Heart right ventricle (tissue), 16 donors: ENCODE measurements around the gene ZNF44. TPM values are rescaled to one million over a fixed set of nuclear protein-coding genes. Genes with fewer than 3 reads are reported as not detected.

Experiments
- ATAC-seq, 8 donors: fragments of 200-7000 bp; cut with Tn5 transposase; one replicate each; pipeline ENCODE4 v1.9.1; 2020; ENCODE audit warnings: mild to moderate bottlenecking in 8 of 8, moderate library complexity in 8 of 8, moderate number of reproducible peaks in 1 of 8
- DNase-seq, 2 donors: peaks; one replicate each; pipeline ENCODE4 v3.0.0-alpha.2; 2020
- H3K27ac ChIP-seq, 10 donors: fragments of 200-600 bp; sonication (generic) in 2 of 10; one replicate each; pipeline versions ENCODE4 v1.5.0 to v1.8.0; 2020 to 2022; ENCODE audit warnings: mild to moderate bottlenecking in 3 of 10
- H3K27me3 ChIP-seq, 7 donors: fragments of 200-600 bp; one replicate each; pipeline ENCODE4 v1.8.0; 2021 to 2022; ENCODE audit warnings: mild to moderate bottlenecking in 2 of 7
- H3K36me3 ChIP-seq, 9 donors: fragments of 200-600 bp; sonication (generic) in 1 of 9; one replicate each; pipeline versions ENCODE4 v1.5.0 to v1.8.0; 2020 to 2022; ENCODE audit warnings: mild to moderate bottlenecking in 2 of 9
- H3K4me1 ChIP-seq, 9 donors: fragments of 200-600 bp; sonication (generic) in 1 of 9; one replicate each; pipeline versions ENCODE4 v1.5.0 to v1.8.0; 2020 to 2022; ENCODE audit warnings: mild to moderate bottlenecking in 4 of 9
- H3K4me3 ChIP-seq, 10 donors: fragments of 200-600 bp; sonication (generic) in 2 of 10; one replicate each; pipeline versions ENCODE4 v1.5.0 to v1.8.0; 2020 to 2022; ENCODE audit warnings: mild to moderate bottlenecking in 7 of 10, moderate library complexity in 2 of 10
- H3K9me3 ChIP-seq, 11 donors: fragments of 200-600 bp in 10 of 11; sonication (generic) in 2 of 11; one replicate each; pipeline versions ENCODE4 v1.5.0 to v1.8.0; 2013 to 2022; ENCODE audit warnings: mild to moderate bottlenecking in 2 of 11, control low read depth in 1 of 11, moderate library complexity in 1 of 11
- WGBS, 2 donors: extraction: QIAGEN DNeasy Blood & Tissue Kit; methylation state at CpG; one replicate each; pipeline ENCODE4 v1.1.7; 2013; ENCODE audit warnings: inconsistent platforms in 1 of 2; 5-methylcytosine and 5-hydroxymethylcytosine counted together
- intact Hi-C, 10 donors: fragments of 100-400 bp; cut with DNase I; formaldehyde crosslinking; loops; one replicate each; pipeline versions ENCODE4 v1.11.1 to v1.14.2; 2022
- polyA plus RNA-seq, 2 donors: library from polyadenylated mRNA; stranded (reverse); fragments of 200-250 nt; gene quantifications; one replicate each; pipeline ENCODE4 v1.2.3, GENCODE V29; 2013
- total RNA-seq, 10 donors: library from RNA; stranded (reverse); fragmentation: NEBNext Ultra II Directional in 3 of 10; extraction: Animal tissue kit (Norgen Biotek cat#: 25700) in 3 of 10; gene quantifications; one replicate each; pipeline versions ENCODE4 v1.2.1 to v1.2.4, GENCODE V29; 2021 to 2023
- TF ChIP-seq, protein P1 (sequence below), 9 donors: fragments of 200-600 bp; sonication (generic) in 2 of 9; IDR thresholded peaks; one replicate each; pipeline versions ENCODE4 v1.5.0 to v1.8.0; 2021 to 2022; ENCODE audit warnings: antibody characterized with exemption in 9 of 9, mild to moderate bottlenecking in 5 of 9, moderate library complexity in 1 of 9
- donor health status: Arrhythmogenic right ventricular cardiomyopathy.
- donor health status: ischemic (EF 13 %, LVEDD 7.1; RV severe dilation, severe dysfunction).
- donor health status: healthy with polysubstance abuse.
- donor health status: DM: no; HTN: yes; CAD: no.
- donor health status: DM: no; HTN: no; CAD: no.
- donor health status: ischemic (EF 25% LVEDD 6.9; RV normal size, moderate dysfunction).
- donor health status: ischemic (EF 25% LVEDD 5.7; RV mildly dilated, moderate dysfunction).
- donor health status: healthy.
- donor health status: DM: yes; HTN: yes; CAD: no.
- donor health status: Ischemic cardiomyopathy.
- donor health status: ischemic (EF 35%, LVEDD 5.7; RV mildly dilated, moderate dysfunction).
- donor health status: nonischemic (EF 11% LVEDD 7.7; RV severe dilation, severe dysfunction).
- donor health status: DM: yes; HTN: yes; CAD: no.
- donor health status: PGD.
- donor health status: ischemic (EF 29% LVEDD 5.4; RV normal size, mild dysfunction).
- donor health status: nonischemic (EF 23%, LVEDD 6.1; RV moderate dilation, normal function).

ZNF44 gene
- total and polyA plus RNA-seq, 12 donors, result 6.3 to 16.1 (median 10.4) TPM

DNA sequence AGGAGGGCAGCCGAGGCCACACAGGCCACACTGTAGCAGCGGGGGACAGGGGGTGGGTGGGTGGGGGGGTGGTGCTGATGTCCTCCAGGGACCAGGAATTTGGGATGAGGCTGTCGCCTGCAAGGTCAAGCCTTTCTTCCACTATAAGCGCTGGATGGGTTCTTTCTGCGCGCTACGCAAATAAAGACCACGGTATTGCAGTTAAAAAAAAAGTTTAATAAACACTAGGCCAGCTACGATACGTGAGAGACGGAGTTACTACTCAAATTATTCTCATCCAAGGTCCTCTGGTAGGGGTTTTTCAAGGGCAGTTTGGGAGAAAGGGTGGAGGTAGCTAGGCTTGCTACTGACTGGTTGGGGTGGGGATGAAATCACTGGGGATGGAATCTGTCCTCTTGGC, 508 bp upstream of the ZNF44 start:
- Histone ChIP-seq H3K36me3 (peaks cover 0 to 17% (median 0%) of the 10 kb centered on the region in 9 donors), H3K4me1 (peaks cover 0 to 40% (median 30%) of the 10 kb centered on the region in 9 donors), H3K27me3 (no peaks in the 10 kb centered on the region), H3K27ac (peak overlapping the region; percentile 80 to 99 (median 97)), H3K9me3 (no peaks in the 10 kb centered on the region), H3K4me3 (peak overlapping the region; percentile 10 to 100 (median 94))
- no peak for DNase-seq
- TF ChIP-seq, protein P1, sequence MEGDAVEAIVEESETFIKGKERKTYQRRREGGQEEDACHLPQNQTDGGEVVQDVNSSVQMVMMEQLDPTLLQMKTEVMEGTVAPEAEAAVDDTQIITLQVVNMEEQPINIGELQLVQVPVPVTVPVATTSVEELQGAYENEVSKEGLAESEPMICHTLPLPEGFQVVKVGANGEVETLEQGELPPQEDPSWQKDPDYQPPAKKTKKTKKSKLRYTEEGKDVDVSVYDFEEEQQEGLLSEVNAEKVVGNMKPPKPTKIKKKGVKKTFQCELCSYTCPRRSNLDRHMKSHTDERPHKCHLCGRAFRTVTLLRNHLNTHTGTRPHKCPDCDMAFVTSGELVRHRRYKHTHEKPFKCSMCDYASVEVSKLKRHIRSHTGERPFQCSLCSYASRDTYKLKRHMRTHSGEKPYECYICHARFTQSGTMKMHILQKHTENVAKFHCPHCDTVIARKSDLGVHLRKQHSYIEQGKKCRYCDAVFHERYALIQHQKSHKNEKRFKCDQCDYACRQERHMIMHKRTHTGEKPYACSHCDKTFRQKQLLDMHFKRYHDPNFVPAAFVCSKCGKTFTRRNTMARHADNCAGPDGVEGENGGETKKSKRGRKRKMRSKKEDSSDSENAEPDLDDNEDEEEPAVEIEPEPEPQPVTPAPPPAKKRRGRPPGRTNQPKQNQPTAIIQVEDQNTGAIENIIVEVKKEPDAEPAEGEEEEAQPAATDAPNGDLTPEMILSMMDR (IDR thresholded peaks at IDR 0.05), result no peak
- WGBS, 2 donors, result 56 to 63% methylated on average over 11 of the region's 11 CpGs
- peak in 2 of 8 donors; percentile 15 to 21 for ATAC-seq
- intact Hi-C loops, result loop anchor here in 4 of 10 donors (2.0 to 10.0 kb wide), 3 partner anchors 38 to 70 kb away; partner anchors contain the start of genes ZNF442 (in 2 of the 4) and ZNF563 (in 2 of the 4)

DNA sequence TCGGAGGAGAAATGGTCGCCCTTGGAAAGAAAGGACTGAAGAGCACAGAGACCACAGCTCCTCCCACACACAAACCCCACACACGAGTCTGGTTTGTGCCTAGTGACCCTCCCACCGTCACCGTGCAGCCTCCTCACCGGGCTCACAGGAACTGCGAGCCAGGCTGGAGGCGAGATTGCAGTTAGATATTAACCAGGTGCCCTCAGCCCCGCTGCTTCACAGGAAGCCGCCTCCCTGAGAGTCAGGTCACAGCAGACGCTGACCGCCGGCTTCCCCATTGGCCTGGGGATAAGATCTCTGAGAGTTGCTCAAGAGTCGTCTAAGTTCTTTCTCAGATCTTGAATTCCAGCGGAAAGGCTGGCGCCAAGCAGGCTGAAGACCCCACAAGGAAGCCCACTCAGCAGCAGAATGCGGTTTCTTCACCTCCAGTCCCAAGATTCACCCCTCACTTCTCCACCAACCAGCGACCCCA, 870 bp downstream of the ZNF44 start:
- 0 to 2% methylated on average over 18 of the region's 18 CpGs for WGBS, 2 donors
- no peaks in the 10 kb centered on the region for H3K27me3 ChIP-seq
- peak overlapping the region; percentile 95 to 99 (median 97) for H3K27ac ChIP-seq
- peaks cover 0 to 17% (median 0%) of the 10 kb centered on the region in 9 donors for H3K36me3 ChIP-seq
- intact Hi-C loops, result loop anchor here in 6 of 10 donors (1.0 to 10.0 kb wide), 5 partner anchors 38 to 71 kb away; partner anchors contain the start of genes ZNF563 (in 6 of the 6) and ZNF442 (in 3 of the 6)
- peak; percentile 47 to 53 for DNase-seq
- peak; percentile 14 to 54 (median 34) for ATAC-seq
- H3K4me1 ChIP-seq, result peaks cover 0 to 54% (median 39%) of the 10 kb centered on the region in 9 donors
- no peaks in the 10 kb centered on the region for H3K9me3 ChIP-seq
- H3K4me3 ChIP-seq, result peak overlapping the region; percentile 75 to 100 (median 94)
- TF ChIP-seq, protein P1 (IDR thresholded peaks at IDR 0.05), result no peak

DNA sequence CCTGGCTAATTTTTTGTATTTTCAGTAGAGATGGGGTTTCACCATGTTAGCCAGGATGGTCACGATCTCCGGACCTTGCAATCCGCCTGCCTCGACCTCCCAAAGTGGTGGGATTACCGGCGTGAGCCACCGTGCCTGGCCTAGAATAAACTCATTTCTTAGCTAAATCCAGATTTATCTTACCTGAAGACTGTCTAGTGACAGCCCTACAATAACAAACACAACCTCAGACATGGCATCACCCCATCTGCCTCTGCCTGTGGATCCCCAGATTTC, 5.0 kb downstream of the ZNF44 start:
- peak overlapping the region in 4 of 10 donors; percentile 17 to 82 (median 53) for H3K27ac ChIP-seq
- no peaks in the 10 kb centered on the region for H3K27me3 ChIP-seq

DNA sequence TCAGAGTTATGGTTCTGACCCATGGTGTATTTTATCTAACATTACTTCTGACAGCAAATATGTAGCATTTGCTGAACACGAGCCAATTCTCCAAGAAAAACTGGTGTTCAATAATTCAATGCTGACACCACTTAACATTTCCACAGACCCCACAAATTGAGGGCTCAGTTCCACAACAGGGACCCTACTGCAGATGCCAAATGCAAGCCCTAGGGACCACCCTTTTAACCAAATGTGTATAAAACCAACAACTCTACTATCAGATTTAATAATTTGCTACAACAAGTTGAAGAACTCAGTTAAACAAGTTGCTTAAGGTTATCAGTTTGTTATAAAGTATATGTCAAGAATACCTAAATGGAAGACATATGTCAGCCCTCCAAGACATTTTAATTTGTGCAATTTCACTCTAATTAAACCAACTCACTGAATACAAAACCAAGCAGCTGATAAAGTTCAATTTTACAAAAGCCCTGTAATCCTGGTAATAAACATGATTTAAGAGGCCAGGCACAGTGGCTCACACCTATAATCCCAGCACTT, 6.7 kb downstream of the ZNF44 start:
- no peak overlapping the region for H3K4me3 ChIP-seq
- peaks cover 0 to 50% (median 34%) of the 10 kb centered on the region in 9 donors for H3K4me1 ChIP-seq
- DNase-seq (no peak), ATAC-seq (no peak)
- peak overlapping the region in 1 of 10 donors; percentile 23 for H3K27ac ChIP-seq
- TF ChIP-seq, protein P1 (IDR thresholded peaks at IDR 0.05), result no peak
- peaks cover 0 to 18% (median 0%) of the 10 kb centered on the region in 11 donors for H3K9me3 ChIP-seq
- no peaks in the 10 kb centered on the region for H3K27me3 ChIP-seq
- intact Hi-C loops, result no loop called here
- 74 to 83% methylated on average over 1 of the region's 1 CpG for WGBS, 2 donors
- peaks cover 0 to 28% (median 0%) of the 10 kb centered on the region in 9 donors for H3K36me3 ChIP-seq

More for the DNA sequence above, 5.0 kb downstream of the ZNF44 start:
- intact Hi-C loops, result loop anchor here in 4 of 10 donors (5.0 to 10.0 kb wide), 2 partner anchors 43 to 75 kb away; partner anchors contain the start of genes ZNF563 (in 4 of the 4) and ZNF442 (in 1 of the 4)
- TF ChIP-seq, protein P1 (IDR thresholded peaks at IDR 0.05), result no peak
- no peak for ATAC-seq
- peaks cover 0 to 8% (median 0%) of the 10 kb centered on the region in 11 donors for H3K9me3 ChIP-seq
- DNase-seq, result no peak
- H3K4me1 ChIP-seq, result peaks cover 0 to 57% (median 39%) of the 10 kb centered on the region in 9 donors
- peaks cover 0 to 20% (median 0%) of the 10 kb centered on the region in 9 donors for H3K36me3 ChIP-seq
- no peak overlapping the region for H3K4me3 ChIP-seq
- 97 to 99% methylated on average over 7 of the region's 7 CpGs for WGBS, 2 donors
